Fibroblast of skin of right biceps (primary cell): Measurements from ENCODE around the gene LENG9.

Source experiments
- DNase-seq: peaks from one replicate; pipeline ENCODE4 v3.0.0-alpha.2; 2013

LENG9 gene

GRCh38 chr19:54435551-54436016, 28.0 kb downstream of the LENG9 start:
- no peak for DNase-seq

- no peak for DNase-seq
Observed at GRCh38 chr19:54434873-54435214, 28.7 kb downstream of the LENG9 start.

GRCh38 chr19:54434112-54434872, 29.3 kb downstream of the LENG9 start:
- no peak for DNase-seq

- no peak for DNase-seq
Observed at GRCh38 chr19:54433697-54434096, 29.9 kb downstream of the LENG9 start.

GRCh38 chr19:54432144-54432738, 31.3 kb downstream of the LENG9 start:
- no peak for DNase-seq

- DNase-seq: no peak
Observed at GRCh38 chr19:54431255-54431838, 32.2 kb downstream of the LENG9 start.

GRCh38 chr19:54430306-54431254, 33.0 kb downstream of the LENG9 start:
- DNase-seq: peak; percentile 16

GRCh38 chr19:54429545-54430227, 33.9 kb downstream of the LENG9 start:
- DNase-seq: no peak

GRCh38 chr19:54429176-54429495, 34.4 kb downstream of the LENG9 start:
- no peak for DNase-seq

- DNase-seq: no peak
Observed at GRCh38 chr19:54428323-54429175, 35.0 kb downstream of the LENG9 start.

- DNase-seq: no peak
Observed at GRCh38 chr19:54427586-54427985, 36.0 kb downstream of the LENG9 start.

GRCh38 chr19:54426291-54426931, 37.2 kb downstream of the LENG9 start:
- DNase-seq: no peak

- DNase-seq: no peak
Observed at GRCh38 chr19:54425382-54425723, 38.2 kb downstream of the LENG9 start.

- no peak for DNase-seq
Observed at GRCh38 chr19:54424660-54425381, 38.8 kb downstream of the LENG9 start.

GRCh38 chr19:54424201-54424600, 39.4 kb downstream of the LENG9 start:
- DNase-seq: no peak

GRCh38 chr19:54422136-54422535, 41.4 kb downstream of the LENG9 start:
- DNase-seq: no peak

- DNase-seq: no peak
Observed at GRCh38 chr19:54421521-54421920, 42.1 kb downstream of the LENG9 start.

- DNase-seq: no peak
Observed at GRCh38 chr19:54421169-54421516, 42.4 kb downstream of the LENG9 start.

GRCh38 chr19:54420383-54421168, 43.0 kb downstream of the LENG9 start:
- no peak for DNase-seq

- no peak for DNase-seq
Observed at GRCh38 chr19:54420068-54420382, 43.6 kb downstream of the LENG9 start.
